Measurements from ENCODE around the gene EVI5.
A peak's percentile ranks its signal among the peaks of the same experiment; 100 is the strongest.

EVI5 gene

DNA sequence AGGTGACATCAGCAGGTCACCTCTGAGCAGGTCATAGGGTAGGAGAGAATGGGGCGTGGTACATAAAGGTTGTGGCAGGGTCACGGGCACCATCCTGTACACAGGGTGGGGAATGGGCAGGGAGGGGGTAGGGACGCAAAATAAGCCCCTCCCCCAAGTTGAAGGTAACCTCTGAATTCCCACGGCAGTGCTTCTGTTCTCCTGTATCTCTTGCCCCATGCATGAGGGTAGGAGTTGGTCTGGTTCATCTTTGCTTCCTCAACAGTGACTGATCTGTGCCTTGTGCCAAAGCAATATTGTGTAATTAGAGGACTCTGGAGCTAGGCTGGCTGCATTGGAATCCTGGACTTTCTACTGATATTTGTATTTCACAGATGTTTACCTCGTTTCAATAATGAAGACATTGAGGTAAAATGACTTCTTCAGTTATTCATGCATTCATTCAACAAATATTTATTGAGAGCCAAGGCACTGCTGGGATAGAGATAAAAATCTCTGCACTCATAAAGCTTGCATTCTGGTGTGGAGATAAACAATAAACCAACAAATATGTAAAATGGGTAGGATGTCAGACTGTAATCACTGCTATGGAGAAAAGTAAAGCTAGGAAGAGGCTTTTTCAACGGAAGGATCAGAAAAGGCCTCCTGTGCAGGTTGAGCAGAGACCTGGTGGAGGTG is 279.8 kb downstream of the EVI5 start:
- DNase-seq = no peak

DNA sequence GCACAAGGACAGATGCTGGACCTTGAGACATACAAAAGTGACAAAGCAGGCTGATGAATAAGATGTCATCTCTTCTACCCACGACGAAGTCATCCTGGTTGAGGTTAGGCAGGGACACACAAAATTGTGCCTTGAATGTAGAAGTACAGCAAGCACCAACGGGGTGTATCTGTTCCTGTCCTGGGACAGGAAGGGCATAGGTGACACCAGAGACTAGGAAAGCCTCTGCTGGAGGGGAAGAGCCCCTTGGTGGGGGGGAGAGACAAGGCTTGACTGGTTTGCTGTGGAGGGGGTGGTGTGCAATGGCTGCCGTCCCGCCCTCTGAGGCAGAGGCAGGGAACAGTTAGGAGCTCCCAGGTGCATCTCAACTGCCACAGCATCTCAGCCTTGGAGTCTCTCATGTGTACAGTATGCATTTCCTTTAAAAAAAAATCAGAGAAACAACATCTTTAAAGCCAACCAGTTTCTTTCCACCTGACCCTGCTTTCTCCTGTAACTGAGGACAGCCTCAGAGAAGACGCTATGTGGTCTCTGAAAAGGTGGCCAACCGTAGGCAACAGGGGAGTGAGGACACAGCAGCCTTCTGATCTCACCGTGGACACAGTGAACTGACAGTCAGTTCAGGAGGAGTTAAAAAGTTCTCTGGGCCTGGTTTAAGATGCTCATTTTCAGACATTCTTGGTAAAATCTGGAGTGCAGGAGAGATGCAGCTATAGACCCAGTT is 280.5 kb downstream of the EVI5 start:
- no peak for DNase-seq

DNA sequence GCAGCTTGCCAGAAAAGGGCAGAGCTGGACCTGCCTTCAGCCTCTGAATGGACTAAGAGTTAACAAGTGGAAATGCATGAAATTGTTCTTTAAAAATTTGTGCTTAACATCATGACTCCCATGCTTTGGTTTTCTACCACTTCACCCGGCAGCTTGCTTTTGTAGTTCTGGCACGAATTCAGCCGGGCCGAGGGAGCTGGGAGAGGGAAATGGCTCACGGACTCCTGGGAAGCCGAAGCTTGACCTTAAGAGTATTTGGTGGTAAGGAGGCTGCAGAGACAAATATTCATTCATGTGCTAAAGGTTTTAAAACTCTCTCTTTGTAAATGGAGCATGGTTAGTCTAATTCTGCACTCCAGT is 281.0 kb downstream of the EVI5 start:
- DNase-seq = no peak

DNA sequence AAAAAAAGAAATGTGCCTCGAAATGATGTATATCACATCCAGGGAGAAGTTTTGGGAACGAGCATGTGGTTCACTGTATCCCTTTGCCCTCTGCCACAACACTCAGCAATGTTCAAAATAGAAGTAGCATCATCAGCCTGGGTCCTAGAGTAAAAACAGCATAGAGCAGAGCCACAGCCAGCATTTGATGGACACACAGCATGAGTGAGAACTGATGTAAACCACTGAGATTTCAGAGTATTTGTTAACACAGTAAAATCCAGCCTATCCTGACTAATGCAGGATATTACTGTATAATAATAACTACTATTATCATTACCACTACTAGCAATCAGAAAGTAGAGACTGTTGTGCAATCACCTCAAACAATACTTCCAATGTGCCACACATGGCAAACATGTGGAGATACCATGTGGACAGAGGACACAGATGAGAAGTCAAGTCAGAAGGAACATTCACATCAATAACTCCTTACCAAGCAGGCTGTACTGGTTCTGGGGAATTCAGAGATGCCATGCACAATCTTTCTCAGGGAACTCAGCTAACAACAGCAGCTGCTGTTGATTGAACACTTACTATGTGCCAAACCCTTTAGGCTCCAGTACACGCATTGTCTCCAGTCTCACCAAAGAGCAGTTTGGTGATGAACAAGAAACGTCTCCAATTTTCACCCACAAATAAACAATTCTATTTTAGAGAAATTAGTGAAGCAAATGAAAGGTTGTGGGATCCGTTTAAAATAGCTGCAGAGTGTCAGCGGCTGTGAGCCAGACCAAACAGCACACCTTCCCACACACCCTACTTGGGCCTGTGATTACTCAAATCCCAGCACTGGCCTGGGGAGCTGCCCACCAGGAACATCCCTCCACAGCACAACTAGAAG is 281.6 kb downstream of the EVI5 start:
- DNase-seq = no peak

DNA sequence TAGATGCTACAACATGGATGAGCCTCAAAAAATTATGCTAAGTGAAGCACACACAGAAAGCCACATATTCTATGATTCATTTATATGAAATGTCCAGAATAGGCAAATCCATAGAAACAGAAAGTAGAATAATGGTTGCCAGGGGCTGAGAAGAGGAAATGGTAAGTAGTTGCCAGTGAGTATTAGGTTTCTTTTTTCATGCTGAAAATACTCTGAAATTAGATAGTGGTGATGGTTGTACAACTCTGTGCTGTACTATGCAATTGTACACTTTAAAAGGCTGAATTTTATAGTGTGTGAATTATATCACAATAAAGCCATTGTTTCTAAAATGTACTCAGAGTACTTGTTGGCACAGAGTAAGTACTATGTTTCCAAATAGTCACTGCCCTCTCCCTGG is 282.7 kb downstream of the EVI5 start:
- no peak for DNase-seq

DNA sequence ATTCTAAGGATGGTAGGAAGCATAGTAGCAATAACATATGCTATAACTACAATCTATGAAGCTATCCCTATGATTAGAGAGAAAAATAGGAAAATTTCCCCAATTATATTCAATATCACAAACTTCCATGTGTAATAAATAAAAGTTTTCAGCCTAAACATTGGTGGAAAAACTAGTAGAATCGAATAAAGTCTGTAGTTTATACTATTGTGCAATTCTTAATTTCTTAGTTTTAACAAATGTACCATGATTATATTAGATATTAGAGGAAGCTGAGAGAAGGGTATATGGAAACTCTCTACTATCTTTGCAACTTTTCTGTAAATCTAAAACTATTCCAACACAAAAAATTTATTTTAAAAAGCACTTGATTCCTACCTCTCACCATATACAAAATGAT is 284.4 kb downstream of the EVI5 start:
- no peak for DNase-seq

DNA sequence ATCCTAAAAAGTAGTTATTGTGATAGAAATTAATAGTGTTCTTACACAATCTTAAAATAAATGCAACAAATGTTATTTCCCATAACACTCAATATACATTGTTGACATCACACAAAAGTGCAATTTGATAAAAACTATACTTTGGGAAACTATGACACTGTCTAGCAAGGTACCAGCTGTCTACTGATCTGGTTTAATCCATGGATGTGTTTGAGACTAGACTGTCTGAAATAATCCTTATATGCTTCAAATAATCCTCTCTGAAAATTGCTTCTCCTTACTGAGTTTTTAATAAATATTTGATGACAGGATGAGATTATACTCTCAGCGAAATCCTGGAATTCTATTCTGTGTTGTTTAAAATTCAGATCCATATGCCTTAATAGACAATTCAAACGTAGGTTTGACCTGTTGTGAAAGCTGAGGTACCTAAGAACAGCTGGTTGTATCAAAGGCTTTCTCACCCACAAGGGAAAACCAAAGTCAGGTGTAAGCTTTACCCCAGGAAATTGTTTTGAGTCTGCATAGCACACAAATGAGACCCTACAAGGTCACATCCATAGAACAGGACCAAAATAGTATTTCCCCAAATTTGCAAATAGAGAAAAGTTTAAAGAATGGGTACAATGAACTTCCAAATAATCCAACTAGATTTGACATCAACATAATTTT is 289.4 kb downstream of the EVI5 start:
- no peak for DNase-seq

DNA sequence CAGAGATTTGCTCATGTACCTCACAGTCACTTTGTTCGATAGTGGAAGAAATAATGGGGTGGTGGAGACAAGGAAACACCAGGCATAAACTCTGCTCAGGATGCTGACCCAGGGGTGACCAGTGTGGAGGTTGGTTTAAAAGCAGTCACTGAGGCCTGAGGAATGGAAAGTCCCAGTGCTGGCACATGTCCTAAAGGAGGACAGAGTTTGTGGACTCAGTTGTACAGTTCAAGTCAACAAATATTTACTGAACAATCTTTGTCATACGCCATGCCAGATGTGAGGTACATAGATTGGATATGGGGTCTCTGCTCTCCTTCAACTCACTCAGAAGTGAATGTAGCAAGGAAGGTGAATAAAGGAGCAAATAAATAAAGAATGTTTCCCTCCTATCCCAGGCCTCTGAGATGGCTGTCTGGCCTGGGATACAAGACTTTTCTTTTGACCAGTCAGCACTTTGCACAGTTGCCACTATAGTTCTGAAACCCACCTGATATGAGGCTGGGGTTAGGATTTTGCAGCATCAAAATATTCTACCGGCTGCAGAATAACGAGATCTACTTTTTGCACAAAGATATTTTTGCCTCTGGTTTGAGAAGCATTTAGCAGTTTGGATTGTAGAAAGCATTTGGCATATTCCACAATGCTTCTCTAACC is 290.3 kb downstream of the EVI5 start:
- no peak for DNase-seq

DNA sequence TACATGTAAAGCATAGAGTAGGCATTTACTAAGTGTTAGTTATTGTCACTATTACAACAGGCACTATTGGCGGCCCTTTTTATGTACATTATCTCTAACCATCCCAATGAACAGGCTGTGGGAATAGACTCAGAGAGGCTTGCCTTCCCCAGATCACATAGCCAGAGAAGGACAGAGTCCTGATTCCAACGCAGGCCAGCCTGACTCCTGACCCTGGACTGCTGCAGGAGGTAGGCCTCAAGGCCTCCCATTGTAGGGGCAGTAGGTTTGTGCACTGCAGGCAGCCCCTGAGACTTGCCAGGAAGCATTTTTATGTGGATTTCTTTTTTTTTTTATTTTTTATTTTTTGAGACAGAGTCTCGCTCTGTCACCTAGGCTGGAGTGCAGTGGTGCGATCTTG is 291.8 kb downstream of the EVI5 start:
- DNase-seq = no peak

DNA sequence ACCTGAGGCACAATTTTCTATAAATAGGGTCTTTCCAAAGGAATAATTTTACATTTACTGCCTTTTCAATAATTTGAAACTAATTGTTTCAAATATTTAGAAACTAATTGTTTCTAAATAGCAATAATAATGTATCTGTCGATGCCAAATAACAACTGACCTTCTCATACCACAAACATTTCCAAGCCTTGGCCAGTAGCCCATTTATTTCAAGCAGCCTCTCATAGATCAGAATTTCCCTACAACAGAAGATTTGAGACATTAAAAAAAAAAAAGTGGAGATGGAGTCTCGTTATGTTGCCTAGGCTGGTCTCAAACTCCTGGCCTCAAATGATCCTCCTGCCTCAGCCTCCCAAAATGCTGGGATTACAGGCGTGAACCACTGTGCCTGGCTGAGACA is 296.1 kb downstream of the EVI5 start:
- no peak for DNase-seq

DNA sequence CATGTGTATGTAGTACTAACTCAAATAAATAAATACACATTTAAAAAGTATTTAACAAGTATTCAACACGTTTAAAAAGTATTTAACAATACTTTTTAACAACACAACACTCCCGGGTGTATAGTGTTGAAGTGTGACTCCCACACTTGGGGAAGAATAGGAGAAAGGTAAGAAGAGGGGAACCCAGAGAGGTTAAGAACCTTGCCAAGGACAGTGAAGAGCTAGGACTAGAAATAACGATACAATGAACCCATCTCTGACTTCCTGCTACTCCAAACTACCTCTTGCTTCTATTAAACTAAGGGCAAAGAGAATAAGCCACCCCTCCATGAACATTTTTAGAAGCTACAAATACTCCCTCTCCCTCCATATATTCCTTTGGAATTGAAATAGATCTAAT is 296.5 kb downstream of the EVI5 start:
- DNase-seq = no peak

DNA sequence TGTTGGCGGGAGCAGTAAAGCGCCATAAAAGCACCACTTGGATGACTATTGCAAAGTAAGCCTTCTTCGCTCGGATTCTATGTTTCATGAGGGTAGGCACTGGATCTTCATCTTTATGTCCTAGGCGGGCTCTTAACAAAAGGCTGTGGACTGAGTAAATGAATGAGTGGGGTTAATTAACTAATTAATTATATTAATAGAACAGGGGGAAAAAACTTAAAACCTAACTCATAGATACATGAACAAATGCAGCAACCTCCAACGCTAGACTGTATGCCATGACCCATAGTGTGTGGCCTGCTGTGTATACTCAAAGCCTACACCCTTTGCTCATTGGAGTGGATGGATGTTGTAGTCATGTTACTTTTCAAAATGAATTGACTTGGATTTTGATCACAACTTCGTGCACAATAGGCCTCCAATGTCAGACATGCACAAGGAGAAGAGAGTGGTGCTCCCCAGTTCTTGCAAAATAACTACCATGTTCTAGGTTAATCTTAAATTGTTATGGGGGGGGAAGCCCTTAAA is 297.8 kb downstream of the EVI5 start:
- DNase-seq = no peak

DNA sequence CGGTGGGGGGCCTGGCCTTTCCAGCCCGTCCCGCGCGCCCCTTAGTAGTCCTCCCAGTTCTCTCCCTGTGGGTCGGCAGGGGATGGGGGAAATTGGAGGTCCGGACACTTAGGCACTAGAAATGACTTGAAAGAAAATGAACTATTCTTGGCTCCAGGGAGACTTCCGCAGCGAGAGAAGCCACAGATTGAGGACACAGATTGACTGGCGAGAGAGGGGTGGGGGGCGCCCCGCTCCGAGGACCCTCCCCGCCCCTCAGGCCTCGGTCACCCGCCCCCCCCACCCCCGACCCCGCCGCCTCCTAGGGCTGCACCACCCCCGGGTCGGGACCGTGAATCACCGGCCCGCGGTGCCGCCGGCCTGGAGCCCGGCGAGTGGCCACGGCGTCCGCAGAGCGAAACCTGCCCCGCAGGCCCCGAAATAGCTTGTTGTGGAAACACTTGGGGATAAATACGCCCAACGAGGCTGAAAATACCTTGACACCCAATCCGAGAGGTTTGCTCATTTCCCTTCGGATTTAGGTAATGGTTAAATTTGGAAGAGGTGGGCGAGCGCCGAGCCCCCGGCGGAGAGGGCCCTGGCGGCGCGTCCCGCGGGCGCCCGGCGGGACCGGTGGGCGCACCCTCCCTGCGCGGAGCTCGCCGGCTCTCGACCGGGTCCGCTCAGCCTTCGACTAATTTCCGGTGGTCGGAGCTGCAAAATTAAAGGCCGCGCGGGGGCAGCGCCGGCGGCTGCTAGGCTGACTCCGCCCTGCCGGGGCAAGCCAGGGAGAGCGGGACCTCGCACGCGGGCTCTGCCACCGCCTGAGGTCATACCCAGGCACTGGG is 298.4 kb downstream of the EVI5 start, which contains the start of gene GFI1:
GFI1 (minus strand) TSS at position 675 of the 827 bp plus-strand sequence. CDS start 3,438 bp downstream, outside the sequence.
- DNase-seq = peak; percentile 74

DNA sequence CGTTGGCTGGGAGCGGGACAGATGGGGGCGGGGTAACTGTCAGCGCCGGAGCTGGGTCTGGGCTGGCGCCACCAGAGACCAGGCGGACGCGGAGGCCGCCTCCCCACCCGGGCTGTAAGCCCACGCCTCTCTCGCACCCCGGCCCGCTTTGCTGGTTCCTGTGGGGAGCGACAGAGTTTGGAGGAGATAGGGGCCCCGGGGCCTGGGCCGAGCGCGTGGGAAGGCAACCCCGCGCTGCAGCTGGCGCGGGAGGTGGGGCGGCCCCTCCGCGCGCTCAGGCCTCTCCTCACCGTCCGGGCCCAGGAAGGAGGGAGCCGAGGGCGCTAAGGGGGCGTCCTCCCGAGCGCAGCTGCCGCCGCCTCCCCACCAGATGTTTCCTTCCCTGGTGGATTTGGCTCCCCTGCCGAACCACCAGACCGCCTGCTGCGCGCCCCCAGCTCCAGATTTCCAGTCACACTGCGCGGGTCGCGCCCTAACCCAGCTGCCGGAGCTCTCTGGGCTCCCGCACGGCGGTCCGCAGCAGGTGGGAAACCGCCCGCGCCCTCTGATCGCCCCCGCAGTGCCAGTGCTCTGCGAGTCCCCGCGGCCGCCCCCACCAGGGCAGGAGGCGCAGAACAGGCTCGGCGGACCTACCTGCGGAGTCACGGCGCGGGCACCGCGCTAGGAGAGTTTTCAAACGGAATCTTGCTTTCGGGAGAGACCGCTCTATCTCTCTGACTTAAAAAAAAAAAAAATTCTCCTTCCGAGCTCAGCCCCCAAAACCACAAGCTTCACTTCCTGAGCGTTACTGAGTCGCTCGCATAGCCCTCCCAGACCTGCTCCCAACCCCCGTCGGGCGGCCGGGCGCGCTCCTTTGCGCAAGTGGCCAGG is 299.3 kb downstream of the EVI5 start:
- peak; percentile 87 for DNase-seq

DNA sequence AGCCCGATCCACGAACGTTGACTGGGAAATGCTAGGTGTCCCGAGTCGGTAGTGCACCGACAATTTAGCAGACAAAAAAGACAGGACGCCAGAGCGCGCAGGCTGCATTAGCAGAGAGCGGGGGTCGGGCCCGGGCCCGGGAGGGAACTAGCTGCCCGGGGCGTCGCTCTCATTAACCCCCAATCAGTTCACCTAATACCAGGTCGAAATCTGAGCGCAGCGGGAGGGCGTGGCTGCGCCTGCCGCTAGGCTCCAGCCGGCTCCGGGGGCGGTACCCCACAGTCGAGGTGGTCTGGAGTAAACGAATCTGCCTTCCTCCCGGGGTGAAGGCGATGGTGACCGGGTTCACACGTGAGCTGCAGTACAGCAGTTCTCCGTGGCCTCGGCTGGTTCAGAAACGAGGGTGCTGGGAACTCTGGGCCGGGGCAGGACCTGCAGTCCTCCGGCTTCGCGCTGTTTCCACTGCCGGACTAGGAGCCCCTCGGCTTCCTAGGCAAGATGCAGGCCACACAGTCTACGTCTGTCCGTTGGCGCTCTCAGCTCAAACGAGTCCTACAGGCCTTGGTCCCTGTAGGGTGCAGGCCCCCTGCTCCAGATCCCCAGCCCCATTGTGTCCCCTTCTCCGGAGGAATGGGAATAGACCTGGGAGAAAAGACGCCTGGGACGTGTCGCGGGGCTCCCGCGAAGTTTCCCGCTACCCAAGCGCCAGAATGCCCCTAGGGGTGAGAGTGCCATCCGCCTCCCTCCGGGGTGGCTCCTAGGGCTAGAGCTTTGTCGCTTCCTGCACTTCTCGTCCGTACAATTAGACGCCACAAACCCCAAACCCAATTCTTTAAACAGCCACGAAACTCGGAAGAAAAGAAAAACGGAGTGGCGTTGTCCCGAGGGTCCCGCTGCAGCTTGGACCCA is 300.2 kb downstream of the EVI5 start:
- DNase-seq = peak; percentile 67

DNA sequence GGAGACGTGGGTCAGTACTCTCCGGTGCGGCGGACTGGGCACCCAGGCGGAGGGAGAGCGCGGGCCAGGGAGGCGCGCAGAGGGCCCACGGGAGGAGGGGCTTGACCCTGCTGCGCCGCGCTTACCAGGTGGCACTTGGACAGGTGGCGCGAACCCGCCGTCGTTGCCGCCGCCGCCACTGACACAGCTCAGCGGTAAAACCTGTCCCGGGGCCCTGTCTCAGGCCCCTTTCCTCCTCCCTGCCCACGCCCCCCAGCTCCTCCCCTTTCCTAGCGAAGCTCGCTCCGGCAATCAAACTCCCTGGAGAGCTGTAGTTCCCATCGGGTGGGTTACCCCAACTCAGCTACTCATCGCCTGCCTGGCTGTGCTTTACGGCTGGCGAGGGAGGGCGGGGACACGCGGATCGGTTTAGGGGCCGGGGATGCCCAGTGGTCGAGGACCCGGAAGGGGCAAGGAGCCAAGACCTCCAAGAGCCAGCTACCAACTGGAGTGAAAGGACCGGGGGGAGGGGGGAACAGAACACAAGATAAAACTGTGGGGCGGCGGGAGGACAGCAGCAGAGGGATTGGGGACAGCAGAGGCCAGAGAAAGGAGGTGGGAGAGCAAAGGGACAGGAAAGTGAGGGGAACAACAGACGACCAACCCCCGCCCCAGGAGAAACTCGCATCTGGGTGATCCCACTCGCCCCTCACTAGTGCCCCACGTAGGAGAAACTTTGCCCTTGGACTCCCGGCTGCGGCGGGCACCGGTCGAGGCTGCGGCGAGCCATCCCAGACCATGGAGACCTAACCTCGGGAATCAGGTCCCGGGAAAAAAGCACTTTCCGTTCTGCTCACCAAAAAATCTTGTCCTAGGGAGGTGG is 301.1 kb downstream of the EVI5 start:
- peak; percentile 67 for DNase-seq

DNA sequence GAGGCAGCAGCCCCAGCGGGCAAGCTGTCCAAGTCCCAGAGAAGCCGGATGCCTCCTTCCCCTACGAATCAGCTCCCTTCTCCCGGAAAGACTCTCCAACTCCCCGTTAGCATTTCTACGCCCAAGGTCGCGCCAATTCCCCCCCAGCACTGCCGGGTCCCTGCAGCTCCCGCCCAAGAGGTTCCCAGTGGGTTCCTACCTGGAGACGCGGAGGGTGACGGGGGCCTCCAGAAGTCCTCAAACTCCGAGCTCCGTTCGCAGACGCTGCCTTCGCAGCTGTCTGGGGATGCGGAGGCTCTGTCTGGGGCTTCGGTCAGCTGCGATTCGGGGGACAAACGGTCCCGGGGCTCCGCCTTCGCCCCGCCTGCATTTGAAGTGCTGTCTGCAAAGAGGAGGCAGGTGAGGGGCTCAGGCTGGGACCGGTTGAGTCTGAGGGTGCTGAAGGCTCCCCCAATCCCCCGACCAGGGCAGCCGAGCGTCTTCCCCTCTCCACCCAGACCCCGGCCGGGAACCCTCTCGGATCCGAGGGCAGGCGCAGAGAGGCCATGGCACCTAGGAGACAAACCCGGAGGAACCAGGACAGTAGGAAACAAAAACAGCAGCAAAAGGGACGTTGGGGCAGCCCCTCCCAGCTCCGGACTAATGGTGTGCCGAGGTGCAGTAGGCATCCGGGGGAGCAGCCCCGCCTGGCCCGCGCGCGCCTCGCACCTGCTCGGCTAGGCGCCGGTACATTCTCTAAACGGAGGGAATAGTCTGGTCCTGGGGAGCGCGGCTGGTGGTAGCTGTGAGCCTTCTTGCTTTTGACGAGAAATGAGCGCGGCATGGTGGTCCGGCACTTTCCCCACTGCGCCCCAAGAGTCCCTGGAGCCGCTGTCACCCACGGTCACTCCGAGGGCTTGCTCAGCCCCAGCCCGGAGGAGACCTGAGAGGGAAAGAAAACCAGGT is 302.0 kb downstream of the EVI5 start:
- DNase-seq = peak; percentile 37
